ENCODE results near the gene PLEKHG3.

The PLEKHG3 gene

DNA sequence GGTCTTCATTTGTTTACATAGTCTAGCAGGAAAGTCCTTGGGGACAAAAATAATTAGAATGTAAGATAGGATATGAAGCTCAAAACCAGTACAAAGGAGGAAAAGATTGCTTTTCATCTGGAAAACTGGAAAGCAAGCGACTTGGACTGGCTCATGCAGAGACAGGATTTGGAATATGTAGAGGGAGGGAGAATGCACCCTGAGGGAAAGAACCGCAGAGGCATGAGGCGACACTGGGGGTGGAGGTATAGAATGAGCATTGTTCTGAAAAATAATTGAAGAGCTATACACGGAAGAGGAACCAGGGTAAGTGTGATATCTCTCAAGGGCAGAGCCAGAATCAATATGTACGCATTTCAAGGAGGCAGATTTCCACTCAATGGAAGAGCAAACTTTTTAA, 85.5 kb downstream of the PLEKHG3 start:
- TF ChIP-seq GATA2 (IDR thresholded peaks at IDR 0.05; ENCODE audit: low read depth, low read length) (no peak), GATA3 (IDR thresholded peaks at IDR 0.05; ENCODE audit: low read depth, low read length) (no peak)

DNA sequence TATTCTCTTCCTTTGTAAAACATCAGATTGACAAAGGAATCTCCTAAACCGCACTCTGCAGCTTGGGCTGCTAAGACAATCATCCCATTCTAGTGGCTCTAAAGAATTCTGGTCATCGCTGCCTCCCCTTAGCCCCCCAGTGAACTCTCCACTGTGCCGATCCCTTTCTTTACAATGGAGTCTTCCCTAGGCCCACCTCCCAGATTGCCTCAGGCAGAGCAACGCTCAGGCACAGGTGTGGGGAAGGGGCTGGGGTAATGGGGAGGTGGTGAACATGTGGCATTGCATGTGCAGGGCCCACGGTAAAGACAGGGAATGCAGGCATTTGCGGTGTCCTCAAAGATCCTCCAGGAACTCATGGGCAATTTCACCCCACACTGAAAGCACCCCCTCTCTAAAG, 86.3 kb downstream of the PLEKHG3 start:
- TF ChIP-seq GATA2 (IDR thresholded peaks at IDR 0.05; ENCODE audit: low read depth, low read length), result no peak
- no peak for TF ChIP-seq GATA3 (IDR thresholded peaks at IDR 0.05; ENCODE audit: low read depth, low read length)

DNA sequence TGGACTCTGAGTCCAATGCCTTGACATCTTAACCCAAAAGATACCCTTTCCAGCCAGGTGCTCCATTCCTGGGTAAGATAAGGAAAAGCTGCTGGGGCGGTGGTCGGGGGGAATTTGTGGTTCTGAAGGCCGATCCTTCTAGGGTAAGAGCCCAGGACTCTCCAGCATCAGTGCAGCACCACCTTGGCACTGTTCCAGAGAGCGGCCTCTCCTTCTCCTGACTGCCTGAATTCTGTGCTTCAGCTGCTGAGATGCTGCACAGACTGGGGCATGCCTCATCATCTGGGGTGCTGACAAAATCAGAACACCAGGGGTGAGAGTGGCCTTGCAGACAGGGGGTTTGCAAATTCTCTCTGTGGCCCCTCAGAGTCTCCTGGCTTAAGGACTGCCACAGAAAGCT, 88.0 kb downstream of the PLEKHG3 start:
- TF ChIP-seq GATA3 (IDR thresholded peaks at IDR 0.05; ENCODE audit: low read depth, low read length), result no peak
- no peak for TF ChIP-seq GATA2 (IDR thresholded peaks at IDR 0.05; ENCODE audit: low read depth, low read length)

DNA sequence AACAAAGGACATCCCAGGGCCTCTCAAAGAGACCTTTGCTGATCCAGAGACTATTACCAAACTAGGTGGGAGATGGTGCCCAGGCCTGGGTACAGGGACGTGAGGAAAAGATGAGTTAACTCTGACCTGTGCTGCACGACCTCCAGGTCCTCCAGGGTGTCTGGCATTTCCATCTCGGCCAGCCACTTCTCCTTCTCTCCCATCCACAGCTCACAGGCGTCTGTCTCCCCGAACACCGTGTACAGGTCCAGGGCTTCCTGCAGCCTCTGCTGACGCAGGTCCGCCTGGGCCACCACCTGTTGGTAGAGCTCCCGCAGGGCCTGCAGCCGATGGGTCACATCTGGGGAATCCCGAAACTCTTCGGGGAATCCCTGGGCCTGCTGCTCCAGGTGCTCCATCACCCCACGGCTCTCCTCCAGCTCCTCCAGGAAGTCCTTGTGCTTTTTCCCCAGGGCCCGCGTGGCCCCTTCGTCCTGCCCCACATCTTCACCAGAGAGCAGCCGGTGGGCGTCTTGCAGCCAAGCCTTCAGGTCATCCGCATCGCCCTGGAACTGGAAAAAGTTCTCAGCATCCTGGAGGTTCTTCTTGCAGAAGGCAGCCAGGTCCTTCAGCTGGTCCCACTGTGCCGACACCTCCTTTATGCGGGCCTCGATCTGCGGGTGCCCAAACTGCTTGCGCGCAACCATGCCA, 88.8 kb downstream of the PLEKHG3 start:
- TF ChIP-seq GATA2 (IDR thresholded peaks at IDR 0.05; ENCODE audit: low read depth, low read length), result no peak
- TF ChIP-seq GATA3 (IDR thresholded peaks at IDR 0.05; ENCODE audit: low read depth, low read length), result no peak

DNA sequence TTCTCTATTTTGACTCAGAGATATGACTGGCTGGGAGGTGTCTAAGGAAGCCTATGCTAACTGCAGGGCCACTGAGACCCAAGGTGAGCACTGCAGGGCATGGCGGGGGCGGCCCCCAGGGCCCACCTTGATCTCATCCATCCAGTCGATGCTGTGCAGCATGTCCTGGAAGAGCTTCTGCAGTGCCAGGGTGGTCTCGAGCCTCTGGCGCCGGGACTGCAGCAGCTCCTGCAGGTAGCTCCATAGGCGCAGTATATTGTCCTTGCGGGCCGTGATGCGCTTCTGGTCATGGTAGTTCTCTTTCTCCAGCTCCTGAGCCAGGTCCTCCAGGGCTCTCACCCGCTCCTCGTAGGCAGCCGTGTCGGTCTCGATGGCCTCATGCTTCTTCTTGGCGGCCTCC, 91.0 kb downstream of the PLEKHG3 start:
- TF ChIP-seq GATA3 (IDR thresholded peaks at IDR 0.05; ENCODE audit: low read depth, low read length), result no peak
- no peak for TF ChIP-seq GATA2 (IDR thresholded peaks at IDR 0.05; ENCODE audit: low read depth, low read length)

DNA sequence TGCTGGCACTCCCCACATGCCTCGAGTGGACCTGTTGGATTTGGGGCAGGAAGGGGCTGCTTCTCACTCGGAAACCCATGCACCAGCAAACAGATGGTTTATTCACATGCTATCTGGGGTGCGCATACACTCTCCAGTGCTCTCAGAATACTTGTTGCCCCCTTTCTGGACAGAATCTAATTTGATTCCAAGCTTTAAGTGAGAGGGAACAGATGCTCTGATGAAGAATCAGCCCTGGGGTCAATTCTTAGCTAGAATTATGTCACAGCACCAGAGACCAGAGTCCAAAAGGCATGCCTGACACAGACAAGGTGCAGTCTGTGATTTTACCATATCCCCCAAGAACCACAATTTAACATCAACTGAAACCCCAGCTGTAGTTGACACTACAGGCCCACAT, 91.7 kb downstream of the PLEKHG3 start:
- TF ChIP-seq GATA3 (IDR thresholded peaks at IDR 0.05; ENCODE audit: low read depth, low read length) (no peak), GATA2 (IDR thresholded peaks at IDR 0.05; ENCODE audit: low read depth, low read length) (peak; percentile 73)

DNA sequence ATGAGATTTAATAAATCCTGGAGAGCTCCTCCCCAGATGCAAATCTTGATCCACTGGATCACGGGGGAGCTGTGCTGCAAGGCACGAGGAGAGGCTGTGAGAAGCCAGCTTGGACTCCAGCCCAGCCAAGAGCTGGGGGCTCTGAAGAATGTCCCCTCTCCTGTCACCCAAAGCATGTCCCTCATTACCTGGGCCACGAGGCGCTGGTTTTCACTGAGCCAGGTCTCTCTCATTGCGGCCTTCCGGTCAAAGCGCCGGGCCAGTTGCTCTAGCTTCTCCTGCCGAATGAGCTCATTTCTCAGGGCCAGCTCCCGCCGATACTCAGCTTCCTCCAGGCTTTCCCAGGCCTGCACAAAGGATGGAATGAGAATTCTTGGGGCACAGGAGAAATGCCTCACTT, 92.1 kb downstream of the PLEKHG3 start:
- TF ChIP-seq GATA2 (IDR thresholded peaks at IDR 0.05; ENCODE audit: low read depth, low read length) (no peak), GATA3 (IDR thresholded peaks at IDR 0.05; ENCODE audit: low read depth, low read length) (no peak)

DNA sequence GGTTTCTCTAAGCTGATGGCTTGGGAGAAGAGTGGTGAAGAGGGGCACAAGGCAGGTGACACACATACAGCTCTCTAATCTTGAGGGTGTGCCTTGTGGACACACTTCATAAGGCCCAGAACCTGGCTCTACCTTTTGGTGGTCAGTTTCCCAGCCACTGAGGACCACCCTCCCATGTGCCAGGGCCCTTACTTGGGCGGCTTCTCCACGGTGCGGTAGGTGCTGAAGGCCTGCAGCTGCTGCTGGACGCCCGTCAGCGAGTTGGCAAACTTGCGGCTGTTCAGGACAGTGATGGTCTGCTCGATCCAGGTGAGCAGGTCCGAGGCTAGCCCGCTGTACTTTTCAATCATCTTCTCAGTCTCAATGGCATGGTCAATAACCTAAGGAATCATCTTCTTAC, 95.3 kb downstream of the PLEKHG3 start:
- TF ChIP-seq GATA3 (IDR thresholded peaks at IDR 0.05; ENCODE audit: low read depth, low read length), result no peak
- no peak for TF ChIP-seq GATA2 (IDR thresholded peaks at IDR 0.05; ENCODE audit: low read depth, low read length)

Measured in SH-SY5Y (cell line).